DMS114 treated with DMSO at 0.1 percent for 48 hours (cell line): ENCODE measurements around the gene SMARCD2.
"Not testable (repeated sequence)": the region's sequence is repeated elsewhere in the genome, so short reads cannot be mapped to it uniquely, and the experiment has no call there.

Source experiments
- DNase-seq: peaks from one replicate; lab custom pipeline; 2025; ENCODE audit not compliant: unreplicated experiment; lab: John Stamatoyannopoulos, UW

Gene SMARCD2

GRCh38 chr17:63816123-63816522 is 26.4 kb downstream of the SMARCD2 start:
- no peak for DNase-seq

GRCh38 chr17:63809970-63810369 is 32.5 kb downstream of the SMARCD2 start:
- no peak for DNase-seq

GRCh38 chr17:63805591-63805990 is 36.9 kb downstream of the SMARCD2 start:
- no peak for DNase-seq

GRCh38 chr17:63804328-63804727 is 38.2 kb downstream of the SMARCD2 start:
- no peak for DNase-seq

- no peak for DNase-seq
These were observed 41.7 kb downstream of the SMARCD2 start for GRCh38 chr17:63800783-63801182.

- DNase-seq, result no peak
These were observed 43.8 kb downstream of the SMARCD2 start for GRCh38 chr17:63798572-63799106.

- not testable (repeated sequence) for DNase-seq
These were observed 46.1 kb downstream of the SMARCD2 start for GRCh38 chr17:63796375-63796774.

- DNase-seq, result no peak
These were observed 50.3 kb downstream of the SMARCD2 start for GRCh38 chr17:63792055-63792729.

- no peak for DNase-seq
These were observed 52.4 kb downstream of the SMARCD2 start for GRCh38 chr17:63790057-63790456.

- DNase-seq, result no peak
These were observed 55.3 kb downstream of the SMARCD2 start for GRCh38 chr17:63786971-63787711.

- no peak for DNase-seq
These were observed 56.4 kb downstream of the SMARCD2 start for GRCh38 chr17:63786117-63786516.

GRCh38 chr17:63785556-63785955 is 56.9 kb downstream of the SMARCD2 start:
- no peak for DNase-seq

GRCh38 chr17:63783522-63783921 is 59.0 kb downstream of the SMARCD2 start:
- no peak for DNase-seq
